ENCODE measurements around the gene TBC1D5. TPM values are rescaled to one million over a fixed set of nuclear protein-coding genes. Genes with fewer than 3 reads are reported as not detected.

TBC1D5 gene
- total RNA-seq, 2 donors from 2014 or later = 68.8 to 77.7 TPM

GRCh38 chr3:17765819-17766472 lies 23.5 kb upstream of the TBC1D5 start:
- Mint-ChIP-seq H3K9me3 (no peaks in the 10 kb centered on the region), H3K27me3 (ENCODE audit: insufficient read depth) (no peaks in the 10 kb centered on the region), H3K27ac (no peak overlapping the region), H3K4me3 (no peak overlapping the region), H3K4me1 (peaks cover 7% of the 10 kb centered on the region), H3K36me3 (ENCODE audit: low read depth) (no peaks in the 10 kb centered on the region)
- H3K9me3 ChIP-seq (ENCODE audit: control insufficient read depth, low read length) = no peaks in the 10 kb centered on the region
- no peaks in the 10 kb centered on the region for H3K27me3 ChIP-seq (ENCODE audit: control insufficient read depth, insufficient read depth, low read length, poor library complexity, severe bottlenecking)
- TF ChIP-seq CTCF (conservative IDR thresholded peaks at IDR 0.05) = no peak
- H3K36me3 ChIP-seq (ENCODE audit: control insufficient read depth, insufficient read depth, low read length) = no peaks in the 10 kb centered on the region
- 93 to 95% methylated on average over 7 to 9 of the region's 9 CpGs for WGBS, 2 experiments (ENCODE audit: insufficient coverage in 1 of 2, insufficient read length in 1 of 2)
- no peaks in the 10 kb centered on the region for H3K4me1 ChIP-seq (ENCODE audit: control insufficient read depth, insufficient read depth, low read length)
- H3K27ac ChIP-seq (ENCODE audit: low read depth, low read length) = no peak overlapping the region
- DNase-seq = no peak
- H3K9ac ChIP-seq (ENCODE audit: extremely low read depth, low read length, poor library complexity, severe bottlenecking) = no peak overlapping the region
- H3K4me3 ChIP-seq (ENCODE audit: low read length) = no peak overlapping the region

GRCh38 chr3:17761563-17761962 lies 19.1 kb upstream of the TBC1D5 start:
- Mint-ChIP-seq H3K4me3 (no peak overlapping the region), H3K9me3 (no peaks in the 10 kb centered on the region), H3K27ac (no peak overlapping the region), H3K4me1 (no peaks in the 10 kb centered on the region), H3K36me3 (ENCODE audit: low read depth) (no peaks in the 10 kb centered on the region), H3K27me3 (ENCODE audit: insufficient read depth) (no peaks in the 10 kb centered on the region)
- Histone ChIP-seq H3K27ac (ENCODE audit: low read depth, low read length) (no peak overlapping the region), H3K4me3 (ENCODE audit: low read length) (no peak overlapping the region), H3K9ac (ENCODE audit: extremely low read depth, low read length, poor library complexity, severe bottlenecking) (no peak overlapping the region), H3K36me3 (ENCODE audit: control insufficient read depth, insufficient read depth, low read length) (no peaks in the 10 kb centered on the region), H3K9me3 (ENCODE audit: control insufficient read depth, low read length) (no peaks in the 10 kb centered on the region), H3K27me3 (ENCODE audit: control insufficient read depth, insufficient read depth, low read length, poor library complexity, severe bottlenecking) (no peaks in the 10 kb centered on the region), H3K4me1 (ENCODE audit: control insufficient read depth, insufficient read depth, low read length) (no peaks in the 10 kb centered on the region)
- DNase-seq = no peak
- no peak for TF ChIP-seq CTCF (conservative IDR thresholded peaks at IDR 0.05)
- 70 to 93% methylated on average over 2 to 5 of the region's 5 CpGs for WGBS, 2 experiments (ENCODE audit: insufficient coverage in 1 of 2, insufficient read length in 1 of 2)

GRCh38 chr3:17759901-17760300 lies 17.5 kb upstream of the TBC1D5 start:
- Mint-ChIP-seq H3K27me3 (ENCODE audit: insufficient read depth) (no peaks in the 10 kb centered on the region), H3K36me3 (ENCODE audit: low read depth) (no peaks in the 10 kb centered on the region), H3K4me3 (no peak overlapping the region), H3K9me3 (no peaks in the 10 kb centered on the region), H3K27ac (no peak overlapping the region), H3K4me1 (no peaks in the 10 kb centered on the region)
- Histone ChIP-seq H3K36me3 (ENCODE audit: control insufficient read depth, insufficient read depth, low read length) (no peaks in the 10 kb centered on the region), H3K27ac (ENCODE audit: low read depth, low read length) (no peak overlapping the region), H3K4me3 (ENCODE audit: low read length) (no peak overlapping the region), H3K4me1 (ENCODE audit: control insufficient read depth, insufficient read depth, low read length) (no peaks in the 10 kb centered on the region), H3K27me3 (ENCODE audit: control insufficient read depth, insufficient read depth, low read length, poor library complexity, severe bottlenecking) (no peaks in the 10 kb centered on the region), H3K9ac (ENCODE audit: extremely low read depth, low read length, poor library complexity, severe bottlenecking) (no peak overlapping the region), H3K9me3 (ENCODE audit: control insufficient read depth, low read length) (no peaks in the 10 kb centered on the region)
- 86 to 93% methylated on average over 1 to 4 of the region's 4 CpGs for WGBS, 2 experiments (ENCODE audit: insufficient coverage in 1 of 2, insufficient read length in 1 of 2)
- no peak for DNase-seq
- TF ChIP-seq CTCF (conservative IDR thresholded peaks at IDR 0.05) = no peak
